Suppressor macrophage treated with lipopolysaccharide for 4 hours (primary cell): ENCODE measurements around the gene MSLN.

Experiments
- DNase-seq: peaks from one replicate; pipeline ENCODE4 v3.0.0-alpha.2; 2020

MSLN gene

DNA sequence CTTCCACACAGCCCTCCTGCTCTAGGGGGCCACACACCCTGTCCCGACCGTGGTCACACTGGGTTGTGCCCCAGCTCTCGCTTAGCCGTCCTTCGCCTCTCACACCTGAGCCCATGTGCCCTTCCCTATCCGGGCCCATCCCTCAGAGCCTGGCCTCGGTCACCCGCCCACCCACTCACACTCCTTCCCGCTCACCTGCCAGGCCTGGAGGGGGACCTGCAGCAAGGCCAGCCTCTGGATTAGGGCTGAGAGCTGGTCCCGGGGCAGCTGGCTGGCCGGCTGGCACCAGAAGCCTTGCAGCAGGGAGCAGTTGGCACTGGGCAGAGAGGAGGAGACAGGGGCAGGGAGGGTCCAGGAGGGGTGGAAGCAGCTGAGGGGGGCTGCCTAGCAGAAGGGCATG, 17.9 kb downstream of the MSLN start:
- DNase-seq = no peak

DNA sequence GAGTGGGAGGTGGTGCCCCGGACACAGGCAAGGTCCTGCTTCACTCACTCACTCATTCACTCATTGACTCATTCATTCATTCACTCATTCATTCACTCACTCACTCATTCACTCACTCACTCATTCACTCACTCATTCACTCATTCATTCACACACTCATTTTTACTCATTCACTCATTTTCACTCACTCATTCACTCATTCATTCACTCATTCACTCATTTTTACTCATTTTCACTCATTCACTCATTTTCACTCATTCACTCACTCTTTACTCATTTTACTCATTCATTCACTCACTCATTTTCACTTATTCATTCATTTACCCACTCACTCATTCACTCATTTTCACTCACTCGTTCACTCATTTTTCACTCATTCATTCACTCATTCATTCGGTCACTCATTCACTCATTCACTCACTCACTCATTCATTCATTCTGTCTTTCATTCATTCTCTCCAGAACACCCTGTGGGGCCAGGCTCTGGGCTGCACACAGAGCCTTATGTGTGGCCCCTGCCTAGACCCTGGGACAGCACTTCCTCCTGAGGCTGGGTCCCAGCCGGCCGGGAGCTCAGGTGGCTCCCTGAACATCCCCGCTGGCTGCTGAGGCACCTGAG, 18.5 kb downstream of the MSLN start:
- DNase-seq = no peak

DNA sequence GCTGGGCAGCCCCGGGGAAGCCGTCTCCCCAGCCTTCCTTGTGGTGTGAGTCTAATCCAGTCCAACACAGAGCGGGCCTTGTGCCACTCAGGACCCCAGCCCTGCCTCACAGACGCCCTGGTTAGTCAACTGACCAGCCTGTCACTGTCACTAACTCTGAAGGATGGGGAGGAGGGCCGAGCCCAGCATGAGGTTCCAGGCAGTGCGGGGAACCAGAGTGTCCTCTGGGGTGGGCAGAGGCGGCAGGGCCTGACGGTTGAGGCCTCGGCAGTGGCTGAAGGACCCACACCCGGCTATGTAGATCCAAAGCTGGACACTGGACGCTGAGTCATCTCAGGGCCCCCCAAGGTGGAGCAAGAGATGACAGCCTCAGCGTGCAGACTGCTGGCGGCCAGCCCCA, 19.0 kb downstream of the MSLN start:
- no peak for DNase-seq

DNA sequence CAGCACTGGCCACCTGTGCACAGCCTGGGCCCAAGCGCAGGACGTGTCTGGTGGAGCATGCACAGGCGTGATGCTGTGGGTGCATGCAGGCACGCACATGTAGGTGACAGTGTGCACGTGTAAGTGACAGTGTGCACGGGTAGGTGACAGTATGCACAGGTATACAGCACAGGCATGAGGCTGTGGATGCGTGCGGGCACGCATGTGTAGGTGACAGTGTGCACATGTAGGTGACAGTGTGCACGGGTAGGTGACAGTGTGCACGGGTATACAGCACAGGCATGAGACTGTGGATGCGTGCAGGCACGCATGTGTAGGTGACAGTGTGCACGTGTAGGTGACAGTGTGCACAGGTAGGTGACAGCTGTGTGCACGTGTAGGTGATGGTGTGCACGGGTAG, 19.8 kb downstream of the MSLN start:
- no peak for DNase-seq

- no peak for DNase-seq
Observed at GRCh38 chr16:781346-782010, 20.9 kb downstream of the MSLN start.

DNA sequence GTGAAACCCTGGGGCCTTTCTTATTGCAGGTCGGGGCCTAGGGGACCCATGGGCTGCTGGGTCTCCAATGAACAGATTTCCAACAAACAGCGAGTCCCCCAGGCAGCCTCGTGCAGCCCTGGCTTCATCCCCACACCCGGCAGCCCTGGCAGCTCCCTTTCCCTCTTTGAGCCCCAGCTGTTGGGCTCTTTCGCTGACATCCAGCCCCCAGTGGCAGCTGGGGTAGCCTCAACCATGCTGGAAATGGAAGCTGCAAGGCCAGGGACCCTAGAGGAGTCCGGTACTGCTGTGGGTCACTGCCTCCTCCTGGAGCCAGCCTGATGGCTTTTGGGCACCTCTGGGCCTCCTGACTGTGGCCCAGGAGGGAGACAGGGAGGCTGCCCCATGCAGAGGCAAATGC, 21.7 kb downstream of the MSLN start:
- no peak for DNase-seq

- DNase-seq = no peak
Observed at GRCh38 chr16:782766-783403, 22.4 kb downstream of the MSLN start.

GRCh38 chr16:783404-784161, 23.0 kb downstream of the MSLN start:
- DNase-seq = no peak

- DNase-seq = no peak
Observed at GRCh38 chr16:784431-784830, 23.9 kb downstream of the MSLN start.

- peak; percentile 80 for DNase-seq
Observed at GRCh38 chr16:785563-786535, 25.3 kb downstream of the MSLN start.

- DNase-seq = no peak
Observed at GRCh38 chr16:787321-787966, 26.9 kb downstream of the MSLN start.

GRCh38 chr16:787978-788398, 27.5 kb downstream of the MSLN start, which contains the start of gene RPUSD1:
Gene RPUSD1 (minus strand): TSS chr16:788381. CDS start chr16:787737, 644 bp downstream.
- DNase-seq = no peak

DNA sequence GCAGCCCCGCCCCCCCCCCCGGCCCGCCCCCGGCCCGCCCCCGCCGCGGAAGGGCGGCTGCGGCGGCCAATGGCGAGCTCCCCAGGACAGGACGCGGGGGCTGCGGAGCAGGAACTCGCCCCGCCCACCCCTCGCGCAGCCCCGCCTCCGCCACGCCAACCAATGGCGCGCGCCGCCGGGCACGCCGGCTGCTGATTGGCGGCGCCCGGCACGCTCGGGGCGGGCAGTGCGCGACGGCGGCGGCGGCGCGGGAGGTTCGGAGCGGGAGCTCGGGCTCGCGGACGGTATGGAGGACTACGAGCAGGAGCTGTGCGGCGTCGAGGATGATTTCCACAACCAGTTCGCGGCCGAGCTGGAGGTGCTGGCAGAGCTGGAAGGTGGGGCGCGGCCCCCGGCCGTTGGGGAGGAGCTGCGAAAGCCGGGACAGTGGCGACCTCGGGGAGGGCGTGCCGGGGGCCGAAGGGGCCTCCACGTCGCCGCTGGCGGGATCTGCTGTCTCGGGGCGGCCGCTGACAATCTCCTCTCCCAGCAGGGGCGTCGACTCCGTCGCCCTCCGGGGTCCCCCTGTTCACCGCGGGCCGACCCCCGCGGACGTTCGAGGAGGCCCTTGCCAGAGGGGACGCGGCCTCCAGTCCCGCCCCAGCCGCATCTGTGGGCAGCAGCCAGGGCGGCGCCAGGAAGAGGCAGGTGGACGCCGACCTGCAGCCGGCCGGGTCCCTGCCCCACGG, 28.0 kb downstream of the MSLN start, which contains the start of gene CHTF18:
Gene CHTF18, plus strand, starts transcription at position 222 of the 728 bp plus-strand sequence. Its CDS starts 65 bp downstream, at position 287.
- DNase-seq = peak; percentile 97

DNA sequence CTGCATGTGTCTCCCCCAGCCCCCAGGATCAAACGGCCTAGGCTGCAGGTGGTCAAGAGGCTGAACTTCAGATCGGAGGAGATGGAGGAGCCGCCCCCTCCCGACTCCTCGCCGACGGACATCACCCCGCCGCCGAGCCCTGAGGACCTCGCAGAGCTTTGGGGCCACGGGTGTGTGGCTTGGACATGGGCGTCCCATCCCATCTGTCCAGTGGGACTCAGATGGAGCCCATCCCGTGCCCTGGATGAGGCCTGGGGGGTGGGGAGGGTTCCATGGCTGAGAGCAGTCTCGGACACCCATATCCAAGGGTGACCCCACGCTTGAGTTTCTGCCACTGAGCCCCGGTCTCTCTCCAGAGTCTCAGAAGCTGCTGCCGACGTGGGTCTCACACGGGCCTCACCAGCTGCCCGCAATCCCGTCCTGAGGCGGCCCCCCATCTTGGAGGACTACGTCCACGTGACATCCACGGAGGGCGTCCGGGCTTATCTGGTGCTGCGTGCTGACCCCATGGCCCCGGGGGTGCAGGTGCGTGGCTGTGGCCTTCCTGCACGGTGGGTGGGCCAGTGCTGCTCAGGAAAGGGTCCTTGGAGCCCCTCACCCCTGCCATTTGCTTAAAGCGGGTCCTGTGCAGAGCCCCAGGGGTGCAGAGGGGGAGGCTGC, 28.8 kb downstream of the MSLN start:
- DNase-seq = no peak

DNA sequence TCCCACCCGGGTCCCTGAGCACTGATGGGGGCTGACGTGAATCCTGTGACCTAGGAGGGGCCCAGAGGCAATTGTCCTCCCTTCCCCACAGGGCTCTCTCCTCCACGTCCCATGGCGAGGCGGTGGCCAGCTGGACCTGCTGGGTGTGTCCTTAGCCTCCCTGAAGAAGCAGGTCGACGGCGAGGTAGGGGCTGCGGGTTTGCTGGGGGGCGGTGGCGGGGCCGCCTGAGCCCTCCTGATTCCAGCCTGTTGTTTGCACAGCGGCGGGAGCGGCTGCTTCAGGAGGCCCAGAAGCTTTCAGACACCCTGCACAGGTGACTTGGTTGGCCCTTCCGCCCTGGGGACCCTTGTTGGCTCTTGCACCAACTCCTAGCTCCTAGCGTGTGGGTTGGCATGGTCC, 29.6 kb downstream of the MSLN start:
- DNase-seq = no peak

GRCh38 chr16:791131-791530, 30.6 kb downstream of the MSLN start:
- DNase-seq = no peak

- DNase-seq = no peak
Observed at GRCh38 chr16:792221-792995, 31.9 kb downstream of the MSLN start.

GRCh38 chr16:793414-793813, 32.9 kb downstream of the MSLN start:
- no peak for DNase-seq

GRCh38 chr16:794091-794822, 33.7 kb downstream of the MSLN start:
- DNase-seq = no peak
